Activated CD4-positive, alpha-beta T cell treated with anti-CD3 and anti-CD28 coated beads for 48 hours (primary cell): ENCODE results near the gene ZIC3.

Experiments used
- DNase-seq: peaks from one replicate; pipeline ENCODE4 v3.0.0-alpha.2; 2020

The ZIC3 gene

GRCh38 chrX:137574102-137574783 lies 8.3 kb downstream of the ZIC3 start:
- DNase-seq, result no peak

GRCh38 chrX:137574784-137575293 lies 8.9 kb downstream of the ZIC3 start:
- no peak for DNase-seq

DNA sequence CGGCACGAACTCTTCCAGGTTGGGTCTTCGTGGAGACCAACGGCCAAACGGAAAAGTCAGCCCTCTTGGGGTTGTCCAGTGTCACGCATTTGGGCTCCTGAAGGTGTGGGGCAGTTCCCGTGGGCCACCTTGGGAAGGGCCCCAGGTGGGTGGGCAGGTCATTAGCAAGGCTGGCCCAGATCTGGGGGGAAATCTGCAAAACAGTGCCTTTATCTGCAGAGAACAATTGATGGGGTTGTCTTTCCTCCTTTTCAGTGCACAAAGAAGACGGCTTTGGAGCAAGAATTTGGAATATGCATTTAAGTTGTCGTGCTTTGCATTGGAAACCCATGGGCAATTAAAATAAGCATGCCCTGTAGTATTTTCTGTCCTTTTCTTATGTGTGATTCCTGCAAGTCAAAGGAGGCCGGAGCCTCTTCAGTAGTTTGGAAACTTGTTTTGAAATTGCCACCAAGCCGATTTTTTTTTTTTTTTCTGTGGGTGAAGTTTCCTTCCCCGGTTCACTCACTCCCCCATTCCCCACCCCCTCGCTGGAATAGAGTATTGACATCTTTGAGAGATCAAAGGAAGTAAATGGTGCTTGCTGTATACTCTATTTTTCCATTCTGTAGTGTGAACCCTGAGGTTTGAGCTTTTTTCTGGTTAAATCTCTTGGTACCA lies 9.8 kb downstream of the ZIC3 start:
- DNase-seq, result no peak

GRCh38 chrX:137587151-137587550 lies 21.2 kb downstream of the ZIC3 start:
- no peak for DNase-seq

DNA sequence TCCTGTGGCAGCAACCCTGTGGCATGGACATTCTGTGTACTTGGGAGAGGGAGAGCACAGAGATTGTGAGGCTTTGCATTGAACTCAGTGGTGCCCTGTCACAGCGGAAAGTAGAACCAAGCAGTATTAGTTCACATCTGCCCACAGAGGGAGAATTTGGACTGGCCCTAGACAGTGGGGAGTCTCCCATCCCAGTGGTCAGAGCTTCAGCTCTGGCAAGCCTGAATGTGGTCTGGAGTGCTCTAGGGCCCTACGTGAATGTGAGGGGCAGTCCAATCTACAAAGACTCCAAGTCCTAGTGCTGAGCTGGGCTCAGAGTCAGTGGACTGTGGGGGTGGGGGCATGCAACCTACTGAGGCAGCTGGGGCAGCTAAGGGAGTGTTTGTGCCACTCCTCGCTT lies 34.8 kb downstream of the ZIC3 start:
- DNase-seq, result no peak
